HepG2 (cell line): ENCODE measurements around the gene STN1. TPM values are rescaled to one million over a fixed set of nuclear protein-coding genes. Genes with fewer than 3 reads are reported as not detected.

Experiments used
- ASH2L ChIP-seq: fragments of 300-600, 200-600 bp; sonication (generic); IDR thresholded peaks from 2 replicates; pipeline ENCODE4 v1.7.0; 2017; ENCODE audit warnings: low read depth, mild to moderate bottlenecking, moderate library complexity, mixed read lengths, low read length; ENCODE audit not compliant: insufficient read length
- BRD4 ChIP-seq: sonication (generic); formaldehyde crosslinking; IDR thresholded peaks from 2 replicates; pipeline ENCODE4 v1.4.0; 2020; ENCODE audit warnings: missing genetic modification reagents
- FOXA3 ChIP-seq: IDR thresholded peaks from 2 replicates; pipeline ENCODE4 v1.6.1; 2016; ENCODE audit warnings: missing genetic modification reagents, missing compliant biosample characterization
- HOXA9 ChIP-seq: sonication (generic); formaldehyde crosslinking; IDR thresholded peaks from 2 replicates; pipeline ENCODE4 v1.8.1; 2022; ENCODE audit warnings: missing genetic modification reagents, mild to moderate bottlenecking, moderate library complexity, borderline replicate concordance
- POLR2AphosphoS5 ChIP-seq: IDR thresholded peaks from 2 replicates; pipeline ENCODE4 v1.6.1; 2012; ENCODE audit warnings: low read depth, low read length
- PRPF4 ChIP-seq: fragments of 200-400 bp; formaldehyde crosslinking; IDR thresholded peaks from 2 replicates; pipeline ENCODE4 v1.6.1; 2016; ENCODE audit warnings: low read length, low read depth; ENCODE audit not compliant: poor library complexity, severe bottlenecking
- SMAD1 ChIP-seq: sonication (generic); formaldehyde crosslinking; IDR thresholded peaks from 2 replicates; pipeline ENCODE4 v1.4.0; 2020; ENCODE audit warnings: missing genetic modification reagents, low read depth, mild to moderate bottlenecking, borderline replicate concordance
- SNAPC2 ChIP-seq: sonication (generic); formaldehyde crosslinking; IDR thresholded peaks from 2 replicates; pipeline ENCODE4 v1.8.1; 2022; ENCODE audit warnings: mild to moderate bottlenecking, missing genetic modification reagents
- SP1 ChIP-seq, 2 experiments: fragments of 450-650 bp in 1 of 2; sonication (generic) in 1 of 2; formaldehyde crosslinking in 1 of 2; IDR thresholded peaks; 2 replicates each; pipeline versions ENCODE4 v1.4.0 to v1.6.1; 2016 to 2020; ENCODE audit warnings: missing genetic modification reagents in 1 of 2
- ZNF256 ChIP-seq: sonication (generic); formaldehyde crosslinking; conservative IDR thresholded peaks from 2 replicates; pipeline ENCODE4 v1.4.0; 2020; ENCODE audit warnings: missing genetic modification reagents
- ZNF484 ChIP-seq: sonication (generic); formaldehyde crosslinking; IDR thresholded peaks from 2 replicates; pipeline ENCODE4 v1.5.1; 2020; ENCODE audit warnings: mild to moderate bottlenecking, low read depth, missing genetic modification reagents, borderline replicate concordance
- ZNF614 ChIP-seq: IDR thresholded peaks from 2 replicates; pipeline ENCODE4 v1.6.1; 2018; ENCODE audit warnings: missing biosample characterization, missing genetic modification reagents, inconsistent platforms, borderline replicate concordance
- ZNF781 ChIP-seq: sonication (generic); formaldehyde crosslinking; IDR thresholded peaks from 2 replicates; pipeline ENCODE4 v1.5.1; 2020; ENCODE audit warnings: borderline replicate concordance, mild to moderate bottlenecking, missing genetic modification reagents; ENCODE audit errors: not compliant biosample characterization
- ZNF816 ChIP-seq: sonication (generic); formaldehyde crosslinking; IDR thresholded peaks from 2 replicates; pipeline ENCODE4 v1.8.0; 2022; ENCODE audit warnings: missing genetic modification reagents, mild to moderate bottlenecking, borderline replicate concordance
- polyA plus RNA-seq, 8 experiments: library from polyadenylated mRNA; depleted of rRNA in 3 of 8; stranded (reverse) in 7 of 8; unstranded in 1 of 8; fragments of >200 nt; fragmentation: Illumina TruSeq in 4 of 8; extraction: Trizol in 4 of 8; gene quantifications; 2 replicates each; pipeline versions ENCODE4 v1.2.1 to v1.2.3, GENCODE V29; 2011 to 2016; ENCODE audit warnings: low read depth in 4 of 8, missing spikeins in 1 of 8, mixed read lengths in 1 of 8; ENCODE audit not compliant: insufficient read depth in 1 of 8
- total RNA-seq, 5 experiments: library from RNA; depleted of rRNA; stranded (reverse); fragments of >200 nt; fragmentation: Illumina TruSeq; extraction: Trizol; gene quantifications; 2 replicates each; pipeline ENCODE4 v1.2.3, GENCODE V29; 2016; ENCODE audit warnings: low read depth in 1 of 5
- TF ChIP-seq, protein P1 (sequence below): sonication (generic); formaldehyde crosslinking; IDR thresholded peaks from 2 replicates; pipeline ENCODE4 v1.5.1; 2020; ENCODE audit warnings: missing genetic modification reagents, mild to moderate bottlenecking, borderline replicate concordance
- TF ChIP-seq, protein P2 (sequence below): sonication (generic); formaldehyde crosslinking; IDR thresholded peaks from 2 replicates; pipeline ENCODE4 v1.9.0; 2021; ENCODE audit warnings: missing genetic modification reagents, borderline replicate concordance
- TF ChIP-seq, protein P3 (sequence below): sonication (generic); formaldehyde crosslinking; conservative IDR thresholded peaks from 2 replicates; pipeline ENCODE4 v1.4.0; 2020; ENCODE audit warnings: missing genetic modification reagents
- TF ChIP-seq, protein P4 (sequence below): sonication (generic); formaldehyde crosslinking; IDR thresholded peaks from 2 replicates; pipeline ENCODE4 v1.5.1; 2020; ENCODE audit warnings: mild to moderate bottlenecking, missing genetic modification reagents, moderate library complexity
- TF ChIP-seq, protein P5 (sequence below): sonication (generic); formaldehyde crosslinking; IDR thresholded peaks from 2 replicates; pipeline ENCODE4 v1.4.0; 2020; ENCODE audit warnings: mild to moderate bottlenecking, missing genetic modification reagents

The STN1 gene
- total and polyA plus RNA-seq, 2 of the 13 experiments (the other 11 are each of a cell fraction or from before 2014, with no cell fraction given), result 17.6 to 22.7 TPM

DNA sequence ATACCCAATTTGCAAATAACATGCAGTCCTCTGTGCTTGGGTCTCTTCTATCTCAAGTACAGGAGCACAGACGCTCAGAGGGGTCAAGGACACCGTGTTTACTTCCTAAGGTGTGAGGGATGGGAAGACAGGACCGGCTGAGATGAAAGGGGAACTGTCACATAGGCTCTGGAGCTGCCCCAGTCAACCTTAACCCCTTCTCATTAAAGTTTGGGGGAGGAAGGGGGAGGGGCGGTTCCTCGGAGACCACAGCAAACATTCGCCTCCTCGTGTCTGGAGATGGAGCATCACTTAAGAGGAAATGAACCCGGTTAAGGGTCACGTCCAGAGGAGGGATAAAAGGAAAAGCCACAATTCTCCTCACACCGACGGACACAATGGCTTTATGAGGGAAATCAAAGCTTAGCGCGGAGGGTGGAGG, 63.7 kb downstream of the STN1 start (continued):
- TF ChIP-seq BRD4 (CRISPR knock-in tag) (no peak), ZNF256 (no peak), SP1 (IDR thresholded peaks at IDR 0.05) (no peak), SP1 (CRISPR knock-in tag; IDR thresholded peaks at IDR 0.05) (no peak), ZNF781 (no peak), HOXA9 (CRISPR knock-in tag) (0 out of 2 replicates have a peak, but pooled peaks have one; percentile 60), POLR2AphosphoS5 (peak; percentile 51; the same call in 1 of the 2 replicates), ASH2L (peak; percentile 12), ZNF614 (0 out of 2 replicates have a peak, but pooled peaks have one; percentile 43), ZNF484 (no peak), ZNF816 (CRISPR knock-in tag) (no peak), FOXA3 (CRISPR knock-in tag) (peak; percentile 76), SMAD1 (CRISPR knock-in tag) (no peak), PRPF4 (no peak), SNAPC2 (no peak)
- TF ChIP-seq, protein P1, sequence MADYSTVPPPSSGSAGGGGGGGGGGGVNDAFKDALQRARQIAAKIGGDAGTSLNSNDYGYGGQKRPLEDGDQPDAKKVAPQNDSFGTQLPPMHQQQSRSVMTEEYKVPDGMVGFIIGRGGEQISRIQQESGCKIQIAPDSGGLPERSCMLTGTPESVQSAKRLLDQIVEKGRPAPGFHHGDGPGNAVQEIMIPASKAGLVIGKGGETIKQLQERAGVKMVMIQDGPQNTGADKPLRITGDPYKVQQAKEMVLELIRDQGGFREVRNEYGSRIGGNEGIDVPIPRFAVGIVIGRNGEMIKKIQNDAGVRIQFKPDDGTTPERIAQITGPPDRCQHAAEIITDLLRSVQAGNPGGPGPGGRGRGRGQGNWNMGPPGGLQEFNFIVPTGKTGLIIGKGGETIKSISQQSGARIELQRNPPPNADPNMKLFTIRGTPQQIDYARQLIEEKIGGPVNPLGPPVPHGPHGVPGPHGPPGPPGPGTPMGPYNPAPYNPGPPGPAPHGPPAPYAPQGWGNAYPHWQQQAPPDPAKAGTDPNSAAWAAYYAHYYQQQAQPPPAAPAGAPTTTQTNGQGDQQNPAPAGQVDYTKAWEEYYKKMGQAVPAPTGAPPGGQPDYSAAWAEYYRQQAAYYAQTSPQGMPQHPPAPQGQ (CRISPR knock-in tag), result no peak
- TF ChIP-seq, protein P2, sequence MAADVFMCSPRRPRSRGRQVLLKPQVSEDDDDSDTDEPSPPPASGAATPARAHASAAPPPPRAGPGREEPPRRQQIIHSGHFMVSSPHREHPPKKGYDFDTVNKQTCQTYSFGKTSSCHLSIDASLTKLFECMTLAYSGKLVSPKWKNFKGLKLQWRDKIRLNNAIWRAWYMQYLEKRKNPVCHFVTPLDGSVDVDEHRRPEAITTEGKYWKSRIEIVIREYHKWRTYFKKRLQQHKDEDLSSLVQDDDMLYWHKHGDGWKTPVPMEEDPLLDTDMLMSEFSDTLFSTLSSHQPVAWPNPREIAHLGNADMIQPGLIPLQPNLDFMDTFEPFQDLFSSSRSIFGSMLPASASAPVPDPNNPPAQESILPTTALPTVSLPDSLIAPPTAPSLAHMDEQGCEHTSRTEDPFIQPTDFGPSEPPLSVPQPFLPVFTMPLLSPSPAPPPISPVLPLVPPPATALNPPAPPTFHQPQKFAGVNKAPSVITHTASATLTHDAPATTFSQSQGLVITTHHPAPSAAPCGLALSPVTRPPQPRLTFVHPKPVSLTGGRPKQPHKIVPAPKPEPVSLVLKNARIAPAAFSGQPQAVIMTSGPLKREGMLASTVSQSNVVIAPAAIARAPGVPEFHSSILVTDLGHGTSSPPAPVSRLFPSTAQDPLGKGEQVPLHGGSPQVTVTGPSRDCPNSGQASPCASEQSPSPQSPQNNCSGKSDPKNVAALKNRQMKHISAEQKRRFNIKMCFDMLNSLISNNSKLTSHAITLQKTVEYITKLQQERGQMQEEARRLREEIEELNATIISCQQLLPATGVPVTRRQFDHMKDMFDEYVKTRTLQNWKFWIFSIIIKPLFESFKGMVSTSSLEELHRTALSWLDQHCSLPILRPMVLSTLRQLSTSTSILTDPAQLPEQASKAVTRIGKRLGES (CRISPR knock-in tag), result no peak
- TF ChIP-seq, protein P3, sequence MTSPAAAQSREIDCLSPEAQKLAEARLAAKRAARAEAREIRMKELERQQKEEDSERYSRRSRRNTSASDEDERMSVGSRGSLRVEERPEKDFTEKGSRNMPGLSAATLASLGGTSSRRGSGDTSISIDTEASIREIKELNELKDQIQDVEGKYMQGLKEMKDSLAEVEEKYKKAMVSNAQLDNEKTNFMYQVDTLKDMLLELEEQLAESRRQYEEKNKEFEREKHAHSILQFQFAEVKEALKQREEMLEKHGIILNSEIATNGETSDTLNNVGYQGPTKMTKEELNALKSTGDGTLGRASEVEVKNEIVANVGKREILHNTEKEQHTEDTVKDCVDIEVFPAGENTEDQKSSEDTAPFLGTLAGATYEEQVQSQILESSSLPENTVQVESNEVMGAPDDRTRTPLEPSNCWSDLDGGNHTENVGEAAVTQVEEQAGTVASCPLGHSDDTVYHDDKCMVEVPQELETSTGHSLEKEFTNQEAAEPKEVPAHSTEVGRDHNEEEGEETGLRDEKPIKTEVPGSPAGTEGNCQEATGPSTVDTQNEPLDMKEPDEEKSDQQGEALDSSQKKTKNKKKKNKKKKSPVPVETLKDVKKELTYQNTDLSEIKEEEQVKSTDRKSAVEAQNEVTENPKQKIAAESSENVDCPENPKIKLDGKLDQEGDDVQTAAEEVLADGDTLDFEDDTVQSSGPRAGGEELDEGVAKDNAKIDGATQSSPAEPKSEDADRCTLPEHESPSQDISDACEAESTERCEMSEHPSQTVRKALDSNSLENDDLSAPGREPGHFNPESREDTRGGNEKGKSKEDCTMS, result no peak
- TF ChIP-seq, protein P4, sequence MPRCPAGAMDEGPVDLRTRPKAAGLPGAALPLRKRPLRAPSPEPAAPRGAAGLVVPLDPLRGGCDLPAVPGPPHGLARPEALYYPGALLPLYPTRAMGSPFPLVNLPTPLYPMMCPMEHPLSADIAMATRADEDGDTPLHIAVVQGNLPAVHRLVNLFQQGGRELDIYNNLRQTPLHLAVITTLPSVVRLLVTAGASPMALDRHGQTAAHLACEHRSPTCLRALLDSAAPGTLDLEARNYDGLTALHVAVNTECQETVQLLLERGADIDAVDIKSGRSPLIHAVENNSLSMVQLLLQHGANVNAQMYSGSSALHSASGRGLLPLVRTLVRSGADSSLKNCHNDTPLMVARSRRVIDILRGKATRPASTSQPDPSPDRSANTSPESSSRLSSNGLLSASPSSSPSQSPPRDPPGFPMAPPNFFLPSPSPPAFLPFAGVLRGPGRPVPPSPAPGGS (CRISPR knock-in tag), result no peak
- TF ChIP-seq, protein P5, sequence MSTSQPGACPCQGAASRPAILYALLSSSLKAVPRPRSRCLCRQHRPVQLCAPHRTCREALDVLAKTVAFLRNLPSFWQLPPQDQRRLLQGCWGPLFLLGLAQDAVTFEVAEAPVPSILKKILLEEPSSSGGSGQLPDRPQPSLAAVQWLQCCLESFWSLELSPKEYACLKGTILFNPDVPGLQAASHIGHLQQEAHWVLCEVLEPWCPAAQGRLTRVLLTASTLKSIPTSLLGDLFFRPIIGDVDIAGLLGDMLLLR, result peak; percentile 20; the same call in 1 of the 2 replicates
